GM23338 (cell line): Measurements from ENCODE around the gene GOLGA1. TPM values are rescaled to one million over a fixed set of nuclear protein-coding genes. Genes with fewer than 3 reads are reported as not detected.

Experiments used
- ATAC-seq: fragments of 200-7000 bp; cut with Tn5 transposase; 3 replicates; pipeline ENCODE4 v1.9.1; 2020
- DNase-seq: peaks from one replicate; pipeline ENCODE4 v3.0.0-alpha.2; 2015; ENCODE audit warnings: low spot score
- H2AFZ ChIP-seq: fragments of 200-600 bp; sonication (generic); 2 replicates; pipeline ENCODE4 v1.8.0; 2016; ENCODE audit warnings: antibody characterized with exemption, mild to moderate bottlenecking, moderate library complexity
- H3F3A ChIP-seq: fragments of 200-600 bp; sonication (generic); replicated peaks from 2 replicates; pipeline ENCODE4 v1.8.0; 2017; ENCODE audit warnings: antibody characterized with exemption, mixed run types, low read depth
- H3K27ac ChIP-seq: fragments of 200-600 bp; sonication (generic); 2 replicates; pipeline ENCODE4 v1.6.1; 2016; ENCODE audit warnings: low read depth
- H3K27me3 ChIP-seq: fragments of 200-600 bp; sonication (generic); 2 replicates; pipeline ENCODE4 v1.8.0; 2016; ENCODE audit warnings: mild to moderate bottlenecking, mixed run types, moderate library complexity; ENCODE audit not compliant: insufficient read depth
- H3K36me3 ChIP-seq: fragments of 200-600 bp; sonication (generic); 2 replicates; pipeline ENCODE4 v1.8.0; 2016; ENCODE audit warnings: mild to moderate bottlenecking; ENCODE audit not compliant: insufficient read depth
- H3K4me1 ChIP-seq: fragments of 200-600 bp; sonication (generic); 2 replicates; pipeline ENCODE4 v1.8.0; 2016; ENCODE audit warnings: mild to moderate bottlenecking, moderate library complexity; ENCODE audit not compliant: insufficient read depth
- H3K4me2 ChIP-seq: fragments of 200-600 bp; sonication (generic); 2 replicates; pipeline ENCODE4 v1.7.1; 2017; ENCODE audit warnings: mixed run types
- H3K4me3 ChIP-seq: fragments of 200-600 bp; sonication (generic); 2 replicates; pipeline ENCODE4 v1.6.1; 2016; ENCODE audit warnings: mixed run types
- H3K79me2 ChIP-seq: fragments of 200-600 bp; sonication (generic); replicated peaks from 2 replicates; pipeline ENCODE4 v1.8.0; 2017; ENCODE audit warnings: mild to moderate bottlenecking; ENCODE audit not compliant: insufficient read depth
- H3K9me2 ChIP-seq: fragments of 200-600 bp; sonication (generic); 2 replicates; pipeline ENCODE4 v1.8.0; 2017; ENCODE audit not compliant: insufficient read depth
- H4K20me1 ChIP-seq: fragments of 200-600 bp; sonication (generic); replicated peaks from 2 replicates; pipeline ENCODE4 v1.8.0; 2017; ENCODE audit warnings: mild to moderate bottlenecking; ENCODE audit not compliant: insufficient read depth
- H3K27ac Mint-ChIP-seq: 2 replicates; pipeline ENCODE4 v1.8.0; 2020; ENCODE audit warnings: inconsistent platforms, mild to moderate bottlenecking, moderate library complexity, mixed read lengths
- H3K27me3 Mint-ChIP-seq: 3 replicates; pipeline ENCODE4 v1.8.0; 2022; ENCODE audit warnings: low read depth, mild to moderate bottlenecking, moderate library complexity, mixed read lengths, inconsistent platforms; ENCODE audit not compliant: insufficient read depth, poor library complexity
- H3K36me3 Mint-ChIP-seq: 3 replicates; pipeline ENCODE4 v1.8.0; 2021; ENCODE audit warnings: low read depth, mild to moderate bottlenecking, inconsistent platforms, moderate library complexity, mixed read lengths
- H3K4me1 Mint-ChIP-seq: 3 replicates; pipeline ENCODE4 v1.8.0; 2020; ENCODE audit warnings: mild to moderate bottlenecking, inconsistent platforms, mixed read lengths
- H3K4me3 Mint-ChIP-seq: 3 replicates; pipeline ENCODE4 v1.8.0; 2021; ENCODE audit warnings: moderate library complexity, mild to moderate bottlenecking, inconsistent platforms, mixed read lengths
- H3K9me3 Mint-ChIP-seq: 3 replicates; pipeline ENCODE4 v1.8.0; 2020; ENCODE audit warnings: moderate library complexity, mild to moderate bottlenecking, inconsistent platforms, mixed read lengths
- CREB1 ChIP-seq: fragments of 250-450 bp; sonication (Bioruptor Pico); IDR thresholded peaks from 2 replicates; pipeline ENCODE4 v1.5.0; 2020; ENCODE audit warnings: low read depth, mild to moderate bottlenecking, moderate library complexity
- EZH2 ChIP-seq: fragments of 200-600 bp; sonication (generic); IDR thresholded peaks from one replicate; pipeline ENCODE4 v1.8.0; 2017; ENCODE audit warnings: antibody characterized with exemption, mild to moderate bottlenecking, low read depth; ENCODE audit not compliant: unreplicated experiment
- EZH2phosphoT487 ChIP-seq: fragments of 200-600 bp; sonication (generic); IDR thresholded peaks from one replicate; pipeline ENCODE4 v1.8.1; 2018; ENCODE audit warnings: antibody characterized with exemption; ENCODE audit not compliant: unreplicated experiment
- NANOG ChIP-seq: IDR thresholded peaks from 2 replicates; pipeline ENCODE4 v1.6.1; 2016; ENCODE audit warnings: antibody characterized with exemption, borderline replicate concordance
- POLR2AphosphoS5 ChIP-seq: IDR thresholded peaks from 2 replicates; pipeline ENCODE4 v1.6.1; 2016; ENCODE audit warnings: antibody characterized with exemption, low read depth
- STAT1 ChIP-seq: IDR thresholded peaks from one replicate; pipeline ENCODE4 v1.6.1; 2016; ENCODE audit warnings: antibody characterized with exemption; ENCODE audit not compliant: unreplicated experiment
- ZNF114 ChIP-seq: fragments of 250-450 bp; sonication (Bioruptor Pico); IDR thresholded peaks from 2 replicates; pipeline ENCODE4 v1.5.0; 2020; ENCODE audit warnings: mild to moderate bottlenecking, moderate library complexity
- polyA plus RNA-seq: library from polyadenylated mRNA; unstranded; fragments of >200 nt; fragmentation: Nextera tagmentation; extraction: Ambion mirVana; gene quantifications from 2 replicates; pipeline ENCODE4 v1.2.1, GENCODE V29; 2016
- total RNA-seq: library from RNA; depleted of rRNA; stranded (reverse); fragments of >200 nt; shearing (Covaris generic); gene quantifications from 2 replicates; pipeline ENCODE4 v1.2.3, GENCODE V29; 2014
- TF ChIP-seq, protein P1 (sequence below): IDR thresholded peaks from 2 replicates; pipeline ENCODE4 v1.6.1; 2016; ENCODE audit warnings: antibody characterized with exemption
- TF ChIP-seq, protein P2 (sequence below), 2 experiments: fragments of 200-600 bp in 1 of 2; sonication (generic) in 1 of 2; conservative IDR thresholded peaks; 2 replicates each; pipeline versions ENCODE4 v1.5.1 to v1.6.1; 2016 to 2017; ENCODE audit warnings: antibody characterized with exemption in 2 of 2, low read depth in 2 of 2, mild to moderate bottlenecking in 2 of 2, moderate library complexity in 1 of 2
- TF ChIP-seq, protein P3 (sequence below): IDR thresholded peaks from one replicate; pipeline ENCODE4 v1.6.1; 2018; ENCODE audit warnings: antibody characterized with exemption; ENCODE audit not compliant: unreplicated experiment
- TF ChIP-seq, protein P4 (sequence below): fragments of 250-450 bp; sonication (Bioruptor Pico); IDR thresholded peaks from 2 replicates; pipeline ENCODE4 v1.5.0; 2020; ENCODE audit warnings: mild to moderate bottlenecking, moderate library complexity

Gene GOLGA1
- total and polyA plus RNA-seq, 2 experiments from 2014 or later: 6.1 to 8.0 TPM

DNA sequence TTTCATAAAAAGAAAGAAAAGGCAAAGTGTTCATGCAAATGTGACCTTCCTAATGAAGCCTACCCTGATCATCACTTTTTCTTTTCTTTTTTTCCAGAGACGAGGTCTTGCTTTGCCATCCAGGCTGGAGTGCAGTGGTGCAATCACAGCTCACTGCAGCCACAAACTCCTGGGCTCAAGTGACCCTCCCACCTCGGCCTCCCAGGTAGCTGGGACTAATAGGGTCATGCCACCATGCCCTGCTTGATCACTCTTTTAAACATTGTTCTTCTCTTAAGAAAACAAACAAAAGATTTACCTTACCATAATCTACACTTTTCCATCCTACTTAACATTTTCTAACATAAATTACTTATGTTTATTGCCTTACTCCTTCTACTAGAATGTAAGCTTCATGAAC lies 8.5 kb upstream of the GOLGA1 start (continued):
- TF ChIP-seq NANOG: no peak
- no peak for TF ChIP-seq ZNF114 (CRISPR knock-in tag)
- no peak for TF ChIP-seq EZH2phosphoT487
- TF ChIP-seq, protein P1, sequence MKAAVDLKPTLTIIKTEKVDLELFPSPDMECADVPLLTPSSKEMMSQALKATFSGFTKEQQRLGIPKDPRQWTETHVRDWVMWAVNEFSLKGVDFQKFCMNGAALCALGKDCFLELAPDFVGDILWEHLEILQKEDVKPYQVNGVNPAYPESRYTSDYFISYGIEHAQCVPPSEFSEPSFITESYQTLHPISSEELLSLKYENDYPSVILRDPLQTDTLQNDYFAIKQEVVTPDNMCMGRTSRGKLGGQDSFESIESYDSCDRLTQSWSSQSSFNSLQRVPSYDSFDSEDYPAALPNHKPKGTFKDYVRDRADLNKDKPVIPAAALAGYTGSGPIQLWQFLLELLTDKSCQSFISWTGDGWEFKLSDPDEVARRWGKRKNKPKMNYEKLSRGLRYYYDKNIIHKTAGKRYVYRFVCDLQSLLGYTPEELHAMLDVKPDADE: no peak

DNA sequence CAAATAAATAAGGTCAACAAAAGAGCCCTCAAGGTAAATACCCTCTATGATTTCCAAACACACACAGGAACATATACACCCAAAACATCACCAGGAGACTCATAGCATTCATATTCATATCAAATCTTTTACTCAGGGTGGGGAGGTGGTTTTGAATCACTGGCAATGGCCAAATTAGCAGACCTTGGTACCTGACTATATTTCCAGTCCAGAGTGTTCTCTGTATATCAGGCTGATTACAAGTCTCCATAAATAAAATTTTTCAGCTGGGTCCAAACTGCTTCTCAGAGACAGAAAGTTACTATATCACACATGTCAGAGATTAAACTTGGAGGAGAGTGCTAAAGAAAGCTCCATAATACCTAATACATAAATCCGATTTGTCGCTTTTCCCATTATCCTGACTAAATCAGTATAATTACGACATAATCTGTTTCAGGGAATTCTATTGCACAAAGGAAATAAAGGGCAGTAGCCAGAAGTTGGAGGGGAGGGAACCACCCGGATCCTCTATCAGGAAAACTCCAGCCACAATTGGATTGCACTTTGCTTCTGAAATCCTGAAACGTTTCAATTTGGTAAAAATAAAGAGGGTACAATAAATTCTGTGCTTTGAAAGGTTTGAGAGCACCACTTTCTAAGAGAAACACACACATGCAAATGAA lies 7.0 kb upstream of the GOLGA1 start:
- Mint-ChIP-seq H3K4me3 (no peak overlapping the region), H3K27ac (no peak overlapping the region), H3K27me3 (no peaks in the 10 kb centered on the region), H3K9me3 (no peaks in the 10 kb centered on the region), H3K4me1 (no peaks in the 10 kb centered on the region), H3K36me3 (peaks cover 2% of the 10 kb centered on the region; the same call in 2 of the 3 replicates)
- Histone ChIP-seq H3F3A (no peaks in the 10 kb centered on the region), H2AFZ (no peak overlapping the region), H3K79me2 (no peaks in the 10 kb centered on the region), H3K27me3 (no peaks in the 10 kb centered on the region), H3K27ac (no peak overlapping the region), H3K9me2 (no peaks in the 10 kb centered on the region), H3K4me3 (no peak overlapping the region), H3K36me3 (no peaks in the 10 kb centered on the region; the same call in 1 of the 2 replicates), H4K20me1 (no peaks in the 10 kb centered on the region), H3K4me2 (no peak overlapping the region), H3K4me1 (no peaks in the 10 kb centered on the region)
- ATAC-seq: no peak
- no peak for DNase-seq
- TF ChIP-seq, protein P2, sequence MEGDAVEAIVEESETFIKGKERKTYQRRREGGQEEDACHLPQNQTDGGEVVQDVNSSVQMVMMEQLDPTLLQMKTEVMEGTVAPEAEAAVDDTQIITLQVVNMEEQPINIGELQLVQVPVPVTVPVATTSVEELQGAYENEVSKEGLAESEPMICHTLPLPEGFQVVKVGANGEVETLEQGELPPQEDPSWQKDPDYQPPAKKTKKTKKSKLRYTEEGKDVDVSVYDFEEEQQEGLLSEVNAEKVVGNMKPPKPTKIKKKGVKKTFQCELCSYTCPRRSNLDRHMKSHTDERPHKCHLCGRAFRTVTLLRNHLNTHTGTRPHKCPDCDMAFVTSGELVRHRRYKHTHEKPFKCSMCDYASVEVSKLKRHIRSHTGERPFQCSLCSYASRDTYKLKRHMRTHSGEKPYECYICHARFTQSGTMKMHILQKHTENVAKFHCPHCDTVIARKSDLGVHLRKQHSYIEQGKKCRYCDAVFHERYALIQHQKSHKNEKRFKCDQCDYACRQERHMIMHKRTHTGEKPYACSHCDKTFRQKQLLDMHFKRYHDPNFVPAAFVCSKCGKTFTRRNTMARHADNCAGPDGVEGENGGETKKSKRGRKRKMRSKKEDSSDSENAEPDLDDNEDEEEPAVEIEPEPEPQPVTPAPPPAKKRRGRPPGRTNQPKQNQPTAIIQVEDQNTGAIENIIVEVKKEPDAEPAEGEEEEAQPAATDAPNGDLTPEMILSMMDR (conservative IDR thresholded peaks at IDR 0.05; ENCODE audit: low read depth in 2 of 2): no peak
- TF ChIP-seq EZH2phosphoT487 (no peak), ZNF114 (CRISPR knock-in tag) (no peak), POLR2AphosphoS5 (no peak), NANOG (no peak), EZH2 (no peak), CREB1 (CRISPR knock-in tag) (no peak), STAT1 (no peak)
- TF ChIP-seq, protein P3, sequence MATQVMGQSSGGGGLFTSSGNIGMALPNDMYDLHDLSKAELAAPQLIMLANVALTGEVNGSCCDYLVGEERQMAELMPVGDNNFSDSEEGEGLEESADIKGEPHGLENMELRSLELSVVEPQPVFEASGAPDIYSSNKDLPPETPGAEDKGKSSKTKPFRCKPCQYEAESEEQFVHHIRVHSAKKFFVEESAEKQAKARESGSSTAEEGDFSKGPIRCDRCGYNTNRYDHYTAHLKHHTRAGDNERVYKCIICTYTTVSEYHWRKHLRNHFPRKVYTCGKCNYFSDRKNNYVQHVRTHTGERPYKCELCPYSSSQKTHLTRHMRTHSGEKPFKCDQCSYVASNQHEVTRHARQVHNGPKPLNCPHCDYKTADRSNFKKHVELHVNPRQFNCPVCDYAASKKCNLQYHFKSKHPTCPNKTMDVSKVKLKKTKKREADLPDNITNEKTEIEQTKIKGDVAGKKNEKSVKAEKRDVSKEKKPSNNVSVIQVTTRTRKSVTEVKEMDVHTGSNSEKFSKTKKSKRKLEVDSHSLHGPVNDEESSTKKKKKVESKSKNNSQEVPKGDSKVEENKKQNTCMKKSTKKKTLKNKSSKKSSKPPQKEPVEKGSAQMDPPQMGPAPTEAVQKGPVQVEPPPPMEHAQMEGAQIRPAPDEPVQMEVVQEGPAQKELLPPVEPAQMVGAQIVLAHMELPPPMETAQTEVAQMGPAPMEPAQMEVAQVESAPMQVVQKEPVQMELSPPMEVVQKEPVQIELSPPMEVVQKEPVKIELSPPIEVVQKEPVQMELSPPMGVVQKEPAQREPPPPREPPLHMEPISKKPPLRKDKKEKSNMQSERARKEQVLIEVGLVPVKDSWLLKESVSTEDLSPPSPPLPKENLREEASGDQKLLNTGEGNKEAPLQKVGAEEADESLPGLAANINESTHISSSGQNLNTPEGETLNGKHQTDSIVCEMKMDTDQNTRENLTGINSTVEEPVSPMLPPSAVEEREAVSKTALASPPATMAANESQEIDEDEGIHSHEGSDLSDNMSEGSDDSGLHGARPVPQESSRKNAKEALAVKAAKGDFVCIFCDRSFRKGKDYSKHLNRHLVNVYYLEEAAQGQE: no peak
- TF ChIP-seq, protein P4, sequence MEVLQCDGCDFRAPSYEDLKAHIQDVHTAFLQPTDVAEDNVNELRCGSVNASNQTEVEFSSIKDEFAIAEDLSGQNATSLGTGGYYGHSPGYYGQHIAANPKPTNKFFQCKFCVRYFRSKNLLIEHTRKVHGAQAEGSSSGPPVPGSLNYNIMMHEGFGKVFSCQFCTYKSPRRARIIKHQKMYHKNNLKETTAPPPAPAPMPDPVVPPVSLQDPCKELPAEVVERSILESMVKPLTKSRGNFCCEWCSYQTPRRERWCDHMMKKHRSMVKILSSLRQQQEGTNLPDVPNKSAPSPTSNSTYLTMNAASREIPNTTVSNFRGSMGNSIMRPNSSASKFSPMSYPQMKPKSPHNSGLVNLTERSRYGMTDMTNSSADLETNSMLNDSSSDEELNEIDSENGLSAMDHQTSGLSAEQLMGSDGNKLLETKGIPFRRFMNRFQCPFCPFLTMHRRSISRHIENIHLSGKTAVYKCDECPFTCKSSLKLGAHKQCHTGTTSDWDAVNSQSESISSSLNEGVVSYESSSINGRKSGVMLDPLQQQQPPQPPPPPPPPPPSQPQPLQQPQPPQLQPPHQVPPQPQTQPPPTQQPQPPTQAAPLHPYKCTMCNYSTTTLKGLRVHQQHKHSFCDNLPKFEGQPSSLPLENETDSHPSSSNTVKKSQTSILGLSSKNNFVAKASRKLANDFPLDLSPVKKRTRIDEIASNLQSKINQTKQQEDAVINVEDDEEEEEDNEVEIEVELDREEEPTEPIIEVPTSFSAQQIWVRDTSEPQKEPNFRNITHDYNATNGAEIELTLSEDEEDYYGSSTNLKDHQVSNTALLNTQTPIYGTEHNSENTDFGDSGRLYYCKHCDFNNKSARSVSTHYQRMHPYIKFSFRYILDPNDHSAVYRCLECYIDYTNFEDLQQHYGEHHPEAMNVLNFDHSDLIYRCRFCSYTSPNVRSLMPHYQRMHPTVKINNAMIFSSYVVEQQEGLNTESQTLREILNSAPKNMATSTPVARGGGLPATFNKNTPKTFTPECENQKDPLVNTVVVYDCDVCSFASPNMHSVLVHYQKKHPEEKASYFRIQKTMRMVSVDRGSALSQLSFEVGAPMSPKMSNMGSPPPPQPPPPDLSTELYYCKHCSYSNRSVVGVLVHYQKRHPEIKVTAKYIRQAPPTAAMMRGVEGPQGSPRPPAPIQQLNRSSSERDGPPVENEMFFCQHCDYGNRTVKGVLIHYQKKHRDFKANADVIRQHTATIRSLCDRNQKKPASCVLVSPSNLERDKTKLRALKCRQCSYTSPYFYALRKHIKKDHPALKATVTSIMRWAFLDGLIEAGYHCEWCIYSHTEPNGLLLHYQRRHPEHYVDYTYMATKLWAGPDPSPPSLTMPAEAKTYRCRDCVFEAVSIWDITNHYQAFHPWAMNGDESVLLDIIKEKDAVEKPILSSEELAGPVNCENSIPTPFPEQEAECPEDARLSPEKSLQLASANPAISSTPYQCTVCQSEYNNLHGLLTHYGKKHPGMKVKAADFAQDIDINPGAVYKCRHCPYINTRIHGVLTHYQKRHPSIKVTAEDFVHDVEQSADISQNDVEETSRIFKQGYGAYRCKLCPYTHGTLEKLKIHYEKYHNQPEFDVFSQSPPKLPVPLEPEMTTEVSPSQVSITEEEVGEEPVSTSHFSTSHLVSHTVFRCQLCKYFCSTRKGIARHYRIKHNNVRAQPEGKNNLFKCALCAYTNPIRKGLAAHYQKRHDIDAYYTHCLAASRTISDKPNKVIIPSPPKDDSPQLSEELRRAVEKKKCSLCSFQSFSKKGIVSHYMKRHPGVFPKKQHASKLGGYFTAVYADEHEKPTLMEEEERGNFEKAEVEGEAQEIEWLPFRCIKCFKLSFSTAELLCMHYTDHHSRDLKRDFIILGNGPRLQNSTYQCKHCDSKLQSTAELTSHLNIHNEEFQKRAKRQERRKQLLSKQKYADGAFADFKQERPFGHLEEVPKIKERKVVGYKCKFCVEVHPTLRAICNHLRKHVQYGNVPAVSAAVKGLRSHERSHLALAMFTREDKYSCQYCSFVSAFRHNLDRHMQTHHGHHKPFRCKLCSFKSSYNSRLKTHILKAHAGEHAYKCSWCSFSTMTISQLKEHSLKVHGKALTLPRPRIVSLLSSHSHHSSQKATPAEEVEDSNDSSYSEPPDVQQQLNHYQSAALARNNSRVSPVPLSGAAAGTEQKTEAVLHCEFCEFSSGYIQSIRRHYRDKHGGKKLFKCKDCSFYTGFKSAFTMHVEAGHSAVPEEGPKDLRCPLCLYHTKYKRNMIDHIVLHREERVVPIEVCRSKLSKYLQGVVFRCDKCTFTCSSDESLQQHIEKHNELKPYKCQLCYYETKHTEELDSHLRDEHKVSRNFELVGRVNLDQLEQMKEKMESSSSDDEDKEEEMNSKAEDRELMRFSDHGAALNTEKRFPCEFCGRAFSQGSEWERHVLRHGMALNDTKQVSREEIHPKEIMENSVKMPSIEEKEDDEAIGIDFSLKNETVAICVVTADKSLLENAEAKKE (CRISPR knock-in tag): no peak
